HepG2 (cell line): ENCODE results near the gene CCDC73. TPM values are rescaled to one million over a fixed set of nuclear protein-coding genes. Genes with fewer than 3 reads are reported as not detected.

Source experiments
- BRF2 ChIP-seq: sonication (generic); formaldehyde crosslinking; IDR thresholded peaks from 2 replicates; pipeline ENCODE4 v1.8.1; 2022; ENCODE audit warnings: mild to moderate bottlenecking, missing genetic modification reagents
- FOSL2 ChIP-seq: sonication (generic); formaldehyde crosslinking; IDR thresholded peaks from 2 replicates; pipeline ENCODE4 v1.4.0; 2020; ENCODE audit warnings: missing genetic modification reagents
- MBNL3 ChIP-seq: fragments of 250-450 bp; sonication (Bioruptor Pico); conservative IDR thresholded peaks from 2 replicates; pipeline ENCODE4 v1.8.0; 2022; ENCODE audit warnings: mild to moderate bottlenecking, inconsistent platforms
- MYC ChIP-seq: sonication (generic); formaldehyde crosslinking; IDR thresholded peaks from 2 replicates; pipeline ENCODE4 v1.9.0; 2021; ENCODE audit warnings: missing genetic modification reagents, borderline replicate concordance
- RFX1 ChIP-seq: fragments of 450-650 bp; IDR thresholded peaks from 2 replicates; pipeline ENCODE4 v1.6.1; 2017
- SALL2 ChIP-seq: sonication (generic); formaldehyde crosslinking; IDR thresholded peaks from 2 replicates; pipeline ENCODE4 v1.8.1; 2023; ENCODE audit warnings: mild to moderate bottlenecking, missing genetic modification reagents, inconsistent platforms
- TEF ChIP-seq: sonication (generic); formaldehyde crosslinking; IDR thresholded peaks from 2 replicates; pipeline ENCODE4 v1.5.0; 2020; ENCODE audit warnings: missing genetic modification reagents
- THYN1 ChIP-seq: sonication (generic); formaldehyde crosslinking; IDR thresholded peaks from 2 replicates; pipeline ENCODE4 v1.8.1; 2023; ENCODE audit warnings: low read depth, mild to moderate bottlenecking, moderate library complexity, missing genetic modification reagents, borderline replicate concordance
- TMF1 ChIP-seq: sonication (generic); formaldehyde crosslinking; IDR thresholded peaks from 2 replicates; pipeline ENCODE4 v1.8.1; 2022; ENCODE audit warnings: low read depth, missing genetic modification reagents
- ZBTB21 ChIP-seq: sonication (generic); formaldehyde crosslinking; IDR thresholded peaks from 2 replicates; pipeline ENCODE4 v1.4.0; 2020; ENCODE audit warnings: missing genetic modification reagents
- ZNF318 ChIP-seq: sonication (generic); formaldehyde crosslinking; IDR thresholded peaks from 2 replicates; pipeline ENCODE4 v1.4.0; 2020; ENCODE audit warnings: mild to moderate bottlenecking, missing genetic modification reagents
- ZNF354B ChIP-seq: sonication (generic); formaldehyde crosslinking; IDR thresholded peaks from 2 replicates; pipeline ENCODE4 v1.8.0; 2022; ENCODE audit warnings: mild to moderate bottlenecking, missing genetic modification reagents
- ZNF430 ChIP-seq: sonication (generic); formaldehyde crosslinking; IDR thresholded peaks from 2 replicates; pipeline ENCODE4 v1.9.0; 2021; ENCODE audit warnings: mild to moderate bottlenecking, missing genetic modification reagents
- ZNF496 ChIP-seq: sonication (generic); formaldehyde crosslinking; IDR thresholded peaks from 2 replicates; pipeline ENCODE4 v1.8.1; 2023; ENCODE audit warnings: mild to moderate bottlenecking, moderate library complexity, missing genetic modification reagents; ENCODE audit not compliant: insufficient replicate concordance
- ZNF574 ChIP-seq: sonication (generic); formaldehyde crosslinking; IDR thresholded peaks from 2 replicates; pipeline ENCODE4 v1.4.0; 2020; ENCODE audit warnings: missing genetic modification reagents
- ZNF839 ChIP-seq: sonication (generic); formaldehyde crosslinking; IDR thresholded peaks from 2 replicates; pipeline ENCODE4 v1.4.0; 2020; ENCODE audit warnings: missing genetic modification reagents, mild to moderate bottlenecking, borderline replicate concordance
- polyA plus RNA-seq, 8 experiments: library from polyadenylated mRNA; depleted of rRNA in 3 of 8; stranded (reverse) in 7 of 8; unstranded in 1 of 8; fragments of >200 nt; fragmentation: Illumina TruSeq in 4 of 8; extraction: Trizol in 4 of 8; gene quantifications; 2 replicates each; pipeline versions ENCODE4 v1.2.1 to v1.2.3, GENCODE V29; 2011 to 2016; ENCODE audit warnings: low read depth in 4 of 8, missing spikeins in 1 of 8, mixed read lengths in 1 of 8; ENCODE audit not compliant: insufficient read depth in 1 of 8
- total RNA-seq, 5 experiments: library from RNA; depleted of rRNA; stranded (reverse); fragments of >200 nt; fragmentation: Illumina TruSeq; extraction: Trizol; gene quantifications; 2 replicates each; pipeline ENCODE4 v1.2.3, GENCODE V29; 2016; ENCODE audit warnings: low read depth in 1 of 5

Gene CCDC73
- total and polyA plus RNA-seq, 2 of the 13 experiments (the other 11 are each of a cell fraction or from before 2014, with no cell fraction given), result 0.01 to 0.11 TPM

- TF ChIP-seq ZNF574 (CRISPR knock-in tag) (peak; percentile 93), ZNF839 (CRISPR knock-in tag) (peak; percentile 83), FOSL2 (CRISPR knock-in tag) (peak; percentile 51), ZNF354B (CRISPR knock-in tag) (no peak; the same call in 1 of the 2 replicates), TEF (CRISPR knock-in tag) (peak; percentile 67), SALL2 (CRISPR knock-in tag) (peak; percentile 93), RFX1 (no peak), ZNF430 (CRISPR knock-in tag) (peak; percentile 51; the same call in 1 of the 2 replicates), TMF1 (peak; percentile 81; the same call in 1 of the 2 replicates), THYN1 (CRISPR knock-in tag) (no peak), ZNF496 (CRISPR knock-in tag) (no peak), ZBTB21 (CRISPR knock-in tag) (no peak), ZNF318 (CRISPR knock-in tag) (no peak), BRF2 (CRISPR knock-in tag) (no peak), MBNL3 (CRISPR knock-in tag) (no peak), MYC (CRISPR knock-in tag) (peak; percentile 98)
These were observed 210.8 kb downstream of the CCDC73 start, which contains the start of gene EIF3M (continued) for GRCh38 chr11:32583459-32584271.
